CD14-positive monocyte (primary cell): ENCODE data around the gene HOXC11. TPM values are rescaled to one million over a fixed set of nuclear protein-coding genes. Genes with fewer than 3 reads are reported as not detected.

Experiments
- DNase-seq, 3 donors: peaks; one replicate each; pipeline ENCODE4 v3.0.0-alpha.2; 2011 to 2022
- H2AFZ ChIP-seq: 2 replicates; pipeline ENCODE4 v1.6.0; 2012; ENCODE audit warnings: mild to moderate bottlenecking, low read depth, low read length, inconsistent platforms; ENCODE audit not compliant: insufficient read depth, poor library complexity, severe bottlenecking
- H3K27ac ChIP-seq, 2 donors: 1 replicate in 1 of 2; 2 replicates in 1 of 2; pipeline ENCODE4 v1.5.1; 2012 to 2013; ENCODE audit warnings: low read length in 2 of 2, control low read depth in 1 of 2, inconsistent platforms in 1 of 2, low read depth in 1 of 2, mild to moderate bottlenecking in 1 of 2
- H3K27me3 ChIP-seq, 2 donors: one replicate each; pipeline versions ENCODE4 v1.6.0 to v1.6.1; 2011 to 2013; ENCODE audit warnings: low read length in 2 of 2; ENCODE audit not compliant: control insufficient read depth in 2 of 2, insufficient read depth in 2 of 2
- H3K36me3 ChIP-seq, 2 donors: replicated peaks in 1 of 2; 1 replicate in 1 of 2; 2 replicates in 1 of 2; pipeline versions ENCODE4 v1.5.1 to v1.6.1; 2012 to 2013; ENCODE audit warnings: low read length in 2 of 2, control low read depth in 1 of 2, inconsistent platforms in 1 of 2, mild to moderate bottlenecking in 1 of 2; ENCODE audit not compliant: insufficient read depth in 2 of 2, control insufficient read depth in 1 of 2
- H3K4me1 ChIP-seq, 2 donors: 1 replicate in 1 of 2; 2 replicates in 1 of 2; pipeline versions ENCODE4 v1.5.1 to v1.6.1; 2012 to 2013; ENCODE audit warnings: low read length in 2 of 2, control low read depth in 1 of 2, inconsistent platforms in 1 of 2, mild to moderate bottlenecking in 1 of 2, moderate library complexity in 1 of 2; ENCODE audit not compliant: insufficient read depth in 2 of 2, control insufficient read depth in 1 of 2
- H3K4me2 ChIP-seq: replicated peaks from 2 replicates; pipeline ENCODE3; 2012; ENCODE audit warnings: low read length, moderate library complexity, mild to moderate bottlenecking; ENCODE audit not compliant: poor library complexity, severe bottlenecking; ENCODE audit errors: extremely low read depth
- H3K4me3 ChIP-seq, 3 experiments: fragments of 200-600 bp in 1 of 3; sonication (generic) in 1 of 3; replicated peaks in 1 of 3; 1 replicate in 2 of 3; 2 replicates in 1 of 3; pipeline ENCODE4 v1.5.1; 2011 to 2013; ENCODE audit warnings: low read length in 3 of 3, mild to moderate bottlenecking in 3 of 3, control low read depth in 2 of 3, low read depth in 2 of 3, inconsistent platforms in 1 of 3, moderate library complexity in 1 of 3
- H3K79me2 ChIP-seq: 2 replicates; pipeline ENCODE4 v1.6.0; 2012; ENCODE audit warnings: mild to moderate bottlenecking, control low read depth, inconsistent platforms, low read length, moderate library complexity; ENCODE audit not compliant: insufficient read depth
- H3K9ac ChIP-seq: 2 replicates; pipeline ENCODE4 v1.6.0; 2017; ENCODE audit warnings: low read length, mild to moderate bottlenecking; ENCODE audit not compliant: insufficient read depth, poor library complexity, severe bottlenecking
- H3K9me3 ChIP-seq, 2 donors: replicated peaks in 1 of 2; 1 replicate in 1 of 2; 2 replicates in 1 of 2; pipeline versions ENCODE4 v1.5.1 to v1.6.1; 2012 to 2013; ENCODE audit warnings: low read length in 2 of 2, control low read depth in 1 of 2; ENCODE audit not compliant: control insufficient read depth in 1 of 2, insufficient read depth in 1 of 2
- H4K20me1 ChIP-seq: 2 replicates; pipeline ENCODE4 v1.6.0; 2012; ENCODE audit warnings: mild to moderate bottlenecking, low read length, control low read depth, moderate library complexity; ENCODE audit not compliant: insufficient read depth
- H3K27ac Mint-ChIP-seq, 7 donors: one replicate each; pipeline ENCODE4 v1.8.0; 2020; ENCODE audit warnings: mild to moderate bottlenecking in 7 of 7, mixed read lengths in 7 of 7, moderate library complexity in 6 of 7, inconsistent platforms in 2 of 7
- H3K27me3 Mint-ChIP-seq, 3 donors: one replicate each; pipeline ENCODE4 v1.8.0; 2021 to 2022; ENCODE audit warnings: low read depth in 3 of 3, mild to moderate bottlenecking in 3 of 3, mixed read lengths in 3 of 3, moderate library complexity in 3 of 3, inconsistent platforms in 1 of 3
- H3K36me3 Mint-ChIP-seq, 2 donors: one replicate each; pipeline ENCODE4 v1.8.0; 2020; ENCODE audit warnings: mixed read lengths in 2 of 2, inconsistent platforms in 1 of 2, mild to moderate bottlenecking in 1 of 2
- H3K4me1 Mint-ChIP-seq: one replicate; pipeline ENCODE4 v1.8.0; 2020; ENCODE audit warnings: mild to moderate bottlenecking, mixed read lengths
- H3K4me3 Mint-ChIP-seq, 2 donors: one replicate each; pipeline ENCODE4 v1.8.0; 2020; ENCODE audit warnings: mild to moderate bottlenecking in 2 of 2, mixed read lengths in 2 of 2, moderate library complexity in 1 of 2
- H3K9me3 Mint-ChIP-seq, 7 donors: one replicate each; pipeline ENCODE4 v1.8.0; 2020 to 2022; ENCODE audit warnings: mixed read lengths in 7 of 7, mild to moderate bottlenecking in 6 of 7, moderate library complexity in 6 of 7, inconsistent platforms in 2 of 7
- CTCF ChIP-seq: fragments of 200-600 bp; IDR thresholded peaks from one replicate; pipeline ENCODE4 v1.8.0; 2022; ENCODE audit warnings: antibody characterized with exemption, mild to moderate bottlenecking
- WGBS: methylation state at CpG from one replicate; pipeline ENCODE4 v1.1.5; 2013; ENCODE audit warnings: missing lambda C conversion rate; ENCODE audit not compliant: insufficient coverage; 5-methylcytosine and 5-hydroxymethylcytosine counted together
- intact Hi-C, 2 donors: fragments of 100-400 bp; cut with micrococcal nuclease; formaldehyde crosslinking; loops; one replicate each; pipeline versions ENCODE4 v1.15.0 to v1.15.1; 2023
- polyA plus RNA-seq, 3 donors: library from polyadenylated mRNA; depleted of rRNA in 1 of 3; unstranded in 2 of 3; stranded (reverse) in 1 of 3; fragments of 300-500 nt in 2 of 3; fragments of >200 nt in 1 of 3; fragmentation: Illumina TruSeq in 2 of 3; gene quantifications; 1 replicate in 2 of 3; 2 replicates in 1 of 3; pipeline ENCODE4 v1.2.3, GENCODE V29; 2012 to 2021

Gene HOXC11
- polyA plus RNA-seq, 3 donors: not detected

- Histone ChIP-seq H3K27me3 (peaks cover 98 to 100% of the 10 kb centered on the region in 2 donors), H3K9me3 (peaks cover 19 to 84% of the 10 kb centered on the region in 2 donors), H3K9ac (no peak overlapping the region), H2AFZ (no peak overlapping the region), H4K20me1 (no peaks in the 10 kb centered on the region), H3K36me3 (no peaks in the 10 kb centered on the region), H3K4me2 (no peak overlapping the region), H3K4me1 (no peaks in the 10 kb centered on the region), H3K27ac (no peak overlapping the region), H3K4me3 (no peak overlapping the region), H3K79me2 (no peaks in the 10 kb centered on the region)
- no peaks in the 10 kb centered on the region for H3K36me3 Mint-ChIP-seq
- WGBS: 4% methylated on average over 36 of the region's 45 CpGs
- H3K4me3 Mint-ChIP-seq: peak overlapping the region in 1 of 2 donors; percentile 68
- no peak for DNase-seq
- no peak for TF ChIP-seq CTCF
- intact Hi-C loops: no loop called here
- H3K27me3 Mint-ChIP-seq: peaks cover 90 to 99% (median 94%) of the 10 kb centered on the region in 3 donors
- H3K9me3 Mint-ChIP-seq: peaks cover 0 to 32% (median 24%) of the 10 kb centered on the region in 7 donors
- no peak overlapping the region for H3K27ac Mint-ChIP-seq
- H3K4me1 Mint-ChIP-seq: peaks cover 3% of the 10 kb centered on the region
These were observed 45.5 kb upstream of the HOXC11 start for GRCh38 chr12:53927220-53928029.

GRCh38 chr12:53928054-53928835, 44.7 kb upstream of the HOXC11 start:
- Histone ChIP-seq H3K4me1 (no peaks in the 10 kb centered on the region), H3K9me3 (peaks cover 19 to 81% of the 10 kb centered on the region in 2 donors), H2AFZ (no peak overlapping the region), H3K9ac (no peak overlapping the region), H3K4me3 (no peak overlapping the region), H3K79me2 (no peaks in the 10 kb centered on the region), H3K36me3 (no peaks in the 10 kb centered on the region), H3K27me3 (peaks cover 98 to 100% of the 10 kb centered on the region in 2 donors), H4K20me1 (no peaks in the 10 kb centered on the region), H3K4me2 (no peak overlapping the region), H3K27ac (no peak overlapping the region)
- intact Hi-C loops: no loop called here
- Mint-ChIP-seq H3K4me3 (peak overlapping the region in 1 of 2 donors; percentile 56), H3K9me3 (peaks cover 0 to 32% (median 24%) of the 10 kb centered on the region in 7 donors), H3K36me3 (no peaks in the 10 kb centered on the region), H3K27ac (no peak overlapping the region), H3K4me1 (peaks cover 3% of the 10 kb centered on the region), H3K27me3 (peaks cover 92 to 100% (median 95%) of the 10 kb centered on the region in 3 donors)
- 2% methylated on average over 8 of the region's 31 CpGs for WGBS
- TF ChIP-seq CTCF: no peak
- no peak for DNase-seq
